ENCODE data around the gene HK2. TPM values are rescaled to one million over a fixed set of nuclear protein-coding genes. Genes with fewer than 3 reads are reported as not detected.

The HK2 gene
- total RNA-seq, 2 donors from 2014 or later = 21.5 to 31.5 TPM

DNA sequence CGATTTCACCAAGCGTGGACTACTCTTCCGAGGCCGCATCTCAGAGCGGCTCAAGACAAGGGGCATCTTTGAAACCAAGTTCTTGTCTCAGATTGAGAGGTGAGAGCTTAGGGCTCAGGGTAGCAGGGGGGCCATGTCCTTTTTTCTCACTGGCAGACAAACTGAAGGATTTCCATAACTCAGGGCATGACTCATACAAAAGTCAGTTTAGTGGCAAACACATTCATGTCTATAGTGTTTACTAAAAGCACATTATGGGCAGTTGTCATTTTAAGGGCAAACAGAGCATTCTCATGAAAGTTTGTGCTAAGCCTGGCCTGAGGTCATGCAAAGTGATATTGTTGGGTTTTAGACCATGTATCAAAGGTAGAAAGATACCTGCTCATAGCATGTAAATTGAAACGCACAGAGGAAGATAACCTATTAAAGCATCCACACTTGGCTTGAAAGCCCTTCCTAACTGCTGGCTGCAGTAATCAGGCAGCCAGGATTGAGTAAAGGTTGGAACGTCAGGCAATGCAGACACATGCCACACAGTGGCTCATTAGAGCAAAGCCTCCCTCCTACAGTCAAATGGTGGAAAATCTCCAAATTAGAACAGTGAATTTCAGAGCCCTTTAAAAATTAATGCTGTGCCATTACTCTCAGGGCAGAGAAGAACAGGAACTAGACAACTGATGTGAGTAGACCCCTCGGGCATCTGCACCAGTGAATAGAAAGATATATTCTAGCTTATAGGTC, 54.2 kb downstream of the HK2 start:
- WGBS, 2 experiments (ENCODE audit: insufficient coverage in 1 of 2, insufficient read length in 1 of 2) = 95 to 96% methylated on average over 7 to 8 of the region's 8 CpGs
- Mint-ChIP-seq H3K4me1 (no peaks in the 10 kb centered on the region), H3K4me3 (no peak overlapping the region), H3K27ac (no peak overlapping the region), H3K9me3 (no peaks in the 10 kb centered on the region), H3K27me3 (ENCODE audit: insufficient read depth) (no peaks in the 10 kb centered on the region), H3K36me3 (ENCODE audit: low read depth) (peaks cover 81% of the 10 kb centered on the region)
- H3K9ac ChIP-seq (ENCODE audit: extremely low read depth, low read length, poor library complexity, severe bottlenecking) = no peak overlapping the region
- peak; percentile 11 for DNase-seq
- H3K4me1 ChIP-seq (ENCODE audit: control insufficient read depth, insufficient read depth, low read length) = no peaks in the 10 kb centered on the region
- H3K9me3 ChIP-seq (ENCODE audit: control insufficient read depth, low read length) = no peaks in the 10 kb centered on the region
- H3K27me3 ChIP-seq (ENCODE audit: control insufficient read depth, insufficient read depth, low read length, poor library complexity, severe bottlenecking) = no peaks in the 10 kb centered on the region
- peaks cover 86% of the 10 kb centered on the region for H3K36me3 ChIP-seq (ENCODE audit: control insufficient read depth, insufficient read depth, low read length)
- H3K4me3 ChIP-seq (ENCODE audit: low read length) = no peak overlapping the region
- H3K27ac ChIP-seq (ENCODE audit: low read depth, low read length) = no peak overlapping the region
- TF ChIP-seq, protein P1, sequence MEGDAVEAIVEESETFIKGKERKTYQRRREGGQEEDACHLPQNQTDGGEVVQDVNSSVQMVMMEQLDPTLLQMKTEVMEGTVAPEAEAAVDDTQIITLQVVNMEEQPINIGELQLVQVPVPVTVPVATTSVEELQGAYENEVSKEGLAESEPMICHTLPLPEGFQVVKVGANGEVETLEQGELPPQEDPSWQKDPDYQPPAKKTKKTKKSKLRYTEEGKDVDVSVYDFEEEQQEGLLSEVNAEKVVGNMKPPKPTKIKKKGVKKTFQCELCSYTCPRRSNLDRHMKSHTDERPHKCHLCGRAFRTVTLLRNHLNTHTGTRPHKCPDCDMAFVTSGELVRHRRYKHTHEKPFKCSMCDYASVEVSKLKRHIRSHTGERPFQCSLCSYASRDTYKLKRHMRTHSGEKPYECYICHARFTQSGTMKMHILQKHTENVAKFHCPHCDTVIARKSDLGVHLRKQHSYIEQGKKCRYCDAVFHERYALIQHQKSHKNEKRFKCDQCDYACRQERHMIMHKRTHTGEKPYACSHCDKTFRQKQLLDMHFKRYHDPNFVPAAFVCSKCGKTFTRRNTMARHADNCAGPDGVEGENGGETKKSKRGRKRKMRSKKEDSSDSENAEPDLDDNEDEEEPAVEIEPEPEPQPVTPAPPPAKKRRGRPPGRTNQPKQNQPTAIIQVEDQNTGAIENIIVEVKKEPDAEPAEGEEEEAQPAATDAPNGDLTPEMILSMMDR (conservative IDR thresholded peaks at IDR 0.05) = no peak

DNA sequence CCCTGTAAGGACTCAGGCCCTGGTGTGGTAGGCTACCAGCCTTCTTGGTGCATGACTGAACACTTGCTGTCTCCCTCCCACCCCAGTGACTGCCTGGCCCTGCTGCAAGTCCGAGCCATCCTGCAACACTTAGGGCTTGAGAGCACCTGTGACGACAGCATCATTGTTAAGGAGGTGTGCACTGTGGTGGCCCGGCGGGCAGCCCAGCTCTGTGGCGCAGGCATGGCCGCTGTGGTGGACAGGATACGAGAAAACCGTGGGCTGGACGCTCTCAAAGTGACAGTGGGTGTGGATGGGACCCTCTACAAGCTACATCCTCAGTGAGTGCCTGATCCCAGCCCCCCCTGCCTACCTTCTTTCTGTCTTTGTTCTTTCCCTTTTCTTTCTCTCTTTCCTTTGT, 55.2 kb downstream of the HK2 start:
- Histone ChIP-seq H3K4me1 (ENCODE audit: control insufficient read depth, insufficient read depth, low read length) (no peaks in the 10 kb centered on the region), H3K27me3 (ENCODE audit: control insufficient read depth, insufficient read depth, low read length, poor library complexity, severe bottlenecking) (no peaks in the 10 kb centered on the region), H3K27ac (ENCODE audit: low read depth, low read length) (no peak overlapping the region), H3K36me3 (ENCODE audit: control insufficient read depth, insufficient read depth, low read length) (peaks cover 79% of the 10 kb centered on the region), H3K9ac (ENCODE audit: extremely low read depth, low read length, poor library complexity, severe bottlenecking) (no peak overlapping the region), H3K9me3 (ENCODE audit: control insufficient read depth, low read length) (no peaks in the 10 kb centered on the region), H3K4me3 (ENCODE audit: low read length) (no peak overlapping the region)
- WGBS, 2 experiments (ENCODE audit: insufficient coverage in 1 of 2, insufficient read length in 1 of 2) = 92 to 93% methylated on average over 5 to 9 of the region's 9 CpGs
- H3K36me3 Mint-ChIP-seq (ENCODE audit: low read depth) = peaks cover 88% of the 10 kb centered on the region
- H3K4me1 Mint-ChIP-seq = no peaks in the 10 kb centered on the region
- no peak overlapping the region for H3K4me3 Mint-ChIP-seq
- H3K27ac Mint-ChIP-seq = no peak overlapping the region
- TF ChIP-seq, protein P1 (conservative IDR thresholded peaks at IDR 0.05) = no peak
- no peaks in the 10 kb centered on the region for H3K9me3 Mint-ChIP-seq
- no peaks in the 10 kb centered on the region for H3K27me3 Mint-ChIP-seq (ENCODE audit: insufficient read depth)
- peak; percentile 17 for DNase-seq

DNA sequence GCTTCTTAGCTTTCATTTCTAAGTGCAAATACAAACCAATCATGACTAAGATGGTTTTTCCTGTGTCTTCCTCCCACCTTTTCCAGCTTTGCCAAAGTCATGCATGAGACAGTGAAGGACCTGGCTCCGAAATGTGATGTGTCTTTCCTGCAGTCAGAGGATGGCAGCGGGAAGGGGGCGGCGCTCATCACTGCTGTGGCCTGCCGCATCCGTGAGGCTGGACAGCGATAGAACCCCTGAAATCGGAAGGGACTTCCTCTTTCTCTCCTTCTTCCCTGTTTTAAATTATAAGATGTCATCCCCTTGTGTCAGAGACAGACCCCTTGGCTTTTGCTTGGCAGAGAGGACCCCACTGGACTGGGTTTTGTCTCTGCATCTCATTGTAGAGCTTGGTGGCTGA, 56.8 kb downstream of the HK2 start:
- Histone ChIP-seq H3K4me3 (ENCODE audit: low read length) (no peak overlapping the region), H3K9ac (ENCODE audit: extremely low read depth, low read length, poor library complexity, severe bottlenecking) (no peak overlapping the region), H3K36me3 (ENCODE audit: control insufficient read depth, insufficient read depth, low read length) (peaks cover 76% of the 10 kb centered on the region), H3K27me3 (ENCODE audit: control insufficient read depth, insufficient read depth, low read length, poor library complexity, severe bottlenecking) (no peaks in the 10 kb centered on the region), H3K4me1 (ENCODE audit: control insufficient read depth, insufficient read depth, low read length) (peaks cover 5% of the 10 kb centered on the region), H3K27ac (ENCODE audit: low read depth, low read length) (no peak overlapping the region), H3K9me3 (ENCODE audit: control insufficient read depth, low read length) (peaks cover 8% of the 10 kb centered on the region)
- no peak for DNase-seq
- peaks cover 89% of the 10 kb centered on the region for H3K36me3 Mint-ChIP-seq (ENCODE audit: low read depth)
- TF ChIP-seq, protein P1 (conservative IDR thresholded peaks at IDR 0.05) = no peak
- peaks cover 6% of the 10 kb centered on the region for H3K4me1 Mint-ChIP-seq
- no peak overlapping the region for H3K4me3 Mint-ChIP-seq
- peaks cover 6% of the 10 kb centered on the region for H3K9me3 Mint-ChIP-seq
- no peaks in the 10 kb centered on the region for H3K27me3 Mint-ChIP-seq (ENCODE audit: insufficient read depth)
- H3K27ac Mint-ChIP-seq = no peak overlapping the region
- WGBS, 2 experiments (ENCODE audit: insufficient coverage in 1 of 2, insufficient read length in 1 of 2) = 91% methylated on average over 6 to 8 of the region's 8 CpGs

All from endodermal cell (in vitro differentiated cells).